Renal pelvis (tissue), 4 donors: ENCODE measurements around the gene SCFD2. TPM values are rescaled to one million over a fixed set of nuclear protein-coding genes. Genes with fewer than 3 reads are reported as not detected.

Source experiments
- DNase-seq: peaks from one replicate; pipeline ENCODE4 v3.0.0-alpha.2; 2013
- polyA plus RNA-seq, 3 donors: library from polyadenylated mRNA; unstranded; fragments of 120-200 nt; gene quantifications; one replicate each; pipeline ENCODE4 v1.2.1, GENCODE V29; 2013; ENCODE audit not compliant: insufficient read length in 3 of 3

SCFD2 gene
- polyA plus RNA-seq, 3 donors = 13.7 to 14.5 (median 14.0) TPM

- DNase-seq = peak; percentile 43
These were observed 433.0 kb downstream of the SCFD2 start for GRCh38 chr4:52932591-52933470.

GRCh38 chr4:52931243-52931642 is 434.6 kb downstream of the SCFD2 start:
- no peak for DNase-seq

GRCh38 chr4:52926196-52926974 is 439.5 kb downstream of the SCFD2 start:
- DNase-seq = no peak

DNA sequence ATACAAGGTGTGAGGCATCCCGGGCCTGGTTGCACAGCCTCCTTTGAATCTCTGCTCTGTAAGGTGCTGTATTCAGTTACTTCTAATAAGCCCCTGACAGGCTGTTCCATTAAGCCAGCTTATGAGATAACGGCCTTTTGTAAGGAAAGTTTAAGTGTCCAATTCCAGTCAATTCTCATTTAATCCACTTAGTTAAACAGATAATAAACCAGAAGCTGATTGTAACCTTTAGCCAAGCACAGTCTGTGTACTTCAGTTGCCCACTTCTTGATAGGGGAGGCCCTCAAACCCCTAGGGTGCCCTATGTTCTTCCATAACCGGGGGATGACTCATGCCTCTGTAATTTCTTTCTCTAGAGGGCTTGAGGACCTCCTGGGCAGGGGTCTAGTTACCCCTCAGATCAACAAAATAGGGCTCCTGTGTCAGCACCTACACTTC is 440.3 kb downstream of the SCFD2 start:
- DNase-seq = no peak

GRCh38 chr4:52919461-52919860 is 446.4 kb downstream of the SCFD2 start:
- no peak for DNase-seq

- DNase-seq = no peak
These were observed 448.0 kb downstream of the SCFD2 start for GRCh38 chr4:52917817-52918216.

- no peak for DNase-seq
These were observed 450.0 kb downstream of the SCFD2 start for GRCh38 chr4:52915730-52916300.

- DNase-seq = no peak
These were observed 450.7 kb downstream of the SCFD2 start for GRCh38 chr4:52915191-52915590.

GRCh38 chr4:52914051-52914605 is 451.7 kb downstream of the SCFD2 start:
- DNase-seq = no peak

GRCh38 chr4:52912608-52913007 is 453.3 kb downstream of the SCFD2 start:
- DNase-seq = no peak

DNA sequence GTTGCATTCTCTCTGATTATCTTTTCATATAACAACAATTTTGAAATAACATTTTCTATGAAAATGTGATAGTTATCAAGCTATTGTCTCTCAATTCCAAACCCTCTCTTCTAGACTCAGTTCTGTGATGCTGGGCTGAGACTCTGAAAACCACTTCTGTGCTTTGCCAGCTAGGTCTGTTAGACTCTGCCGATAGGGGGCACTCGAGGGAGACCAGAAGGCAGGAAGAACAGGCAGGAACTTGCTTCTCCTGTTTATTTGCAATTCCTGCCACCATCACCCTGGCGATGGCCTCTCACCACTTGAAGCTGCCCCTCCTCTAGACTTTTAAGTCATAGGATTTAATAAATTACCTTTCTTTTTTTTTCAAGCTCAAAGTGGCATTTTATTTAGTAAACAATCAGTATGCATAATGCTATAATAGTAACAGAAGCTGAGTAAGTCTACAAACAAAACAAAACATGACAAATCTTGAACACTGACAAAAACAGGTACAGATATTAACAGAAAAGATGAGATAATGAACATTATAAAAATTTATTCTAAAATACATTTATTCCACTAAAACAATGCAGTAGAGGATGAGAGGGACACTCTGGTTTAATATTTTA is 454.1 kb downstream of the SCFD2 start:
- DNase-seq = peak; percentile 60

GRCh38 chr4:52910115-52910514 is 455.7 kb downstream of the SCFD2 start:
- no peak for DNase-seq

- no peak for DNase-seq
These were observed 458.4 kb downstream of the SCFD2 start for GRCh38 chr4:52907510-52907909.

GRCh38 chr4:52904421-52904820 is 461.4 kb downstream of the SCFD2 start:
- DNase-seq = no peak

- DNase-seq = no peak
These were observed 462.6 kb downstream of the SCFD2 start for GRCh38 chr4:52903273-52903672.

- DNase-seq = no peak
These were observed 471.4 kb downstream of the SCFD2 start for GRCh38 chr4:52894443-52894842.

GRCh38 chr4:52892880-52893279 is 473.0 kb downstream of the SCFD2 start:
- no peak for DNase-seq

DNA sequence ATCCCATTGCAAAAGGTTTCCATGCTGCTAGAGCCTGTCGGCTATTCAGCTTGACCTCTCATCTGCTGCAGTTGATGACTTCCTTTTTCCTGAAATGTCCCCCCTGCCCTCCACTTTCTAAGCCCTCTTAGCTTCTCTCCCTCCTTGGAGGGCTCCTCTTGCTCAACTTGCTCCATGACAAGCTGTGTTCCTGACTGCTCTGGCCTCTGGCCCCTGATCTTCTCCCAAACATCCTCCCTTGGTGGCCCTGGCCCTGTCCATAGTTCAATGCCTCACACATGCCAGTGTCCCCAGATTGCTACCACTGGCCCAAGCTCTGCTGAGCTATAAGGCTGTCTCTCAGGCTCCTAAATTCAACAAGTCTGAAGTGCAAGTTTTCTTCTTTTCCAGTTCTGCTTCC is 474.1 kb downstream of the SCFD2 start:
- no peak for DNase-seq

DNA sequence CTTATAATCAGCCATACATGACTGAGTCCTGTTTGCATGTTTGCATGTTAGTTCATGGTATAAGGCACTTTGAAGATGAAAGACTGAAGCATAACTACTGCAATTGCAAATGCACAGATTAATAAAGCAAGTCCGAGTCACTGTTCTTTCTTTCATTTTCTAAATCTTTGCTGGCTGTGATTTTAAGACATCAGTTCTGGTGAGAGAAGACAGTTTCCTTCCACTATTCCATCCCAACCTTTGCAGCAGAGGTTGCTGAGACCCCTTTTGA is 475.4 kb downstream of the SCFD2 start:
- DNase-seq = no peak

GRCh38 chr4:52889778-52890520 is 475.9 kb downstream of the SCFD2 start:
- DNase-seq = no peak

DNA sequence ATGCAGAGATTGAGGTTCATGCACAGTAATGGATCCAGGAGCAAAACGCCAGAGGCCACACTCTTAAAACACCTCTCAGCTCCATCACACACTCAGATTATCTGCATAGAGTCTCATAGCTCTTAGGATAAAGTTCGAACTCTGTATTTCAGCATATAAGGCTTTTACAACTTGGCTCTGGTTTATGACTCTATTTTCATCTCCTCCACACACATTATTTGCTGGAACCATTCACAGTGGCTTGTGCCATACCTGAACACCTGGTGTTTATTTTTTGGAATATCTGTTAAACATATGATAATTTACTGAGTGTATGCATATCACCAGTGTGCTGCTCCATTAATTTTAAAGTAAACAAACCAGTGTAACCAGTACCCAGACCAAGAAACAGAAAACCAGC is 476.5 kb downstream of the SCFD2 start:
- no peak for DNase-seq
